Fibroblast of skin of left quadriceps (primary cell): ENCODE results near the gene PDE4A.

Source experiments
- DNase-seq, 2 experiments: peaks; one replicate each; pipeline ENCODE4 v3.0.0-alpha.2; 2013; ENCODE audit warnings: low read depth in 2 of 2

PDE4A gene

DNA sequence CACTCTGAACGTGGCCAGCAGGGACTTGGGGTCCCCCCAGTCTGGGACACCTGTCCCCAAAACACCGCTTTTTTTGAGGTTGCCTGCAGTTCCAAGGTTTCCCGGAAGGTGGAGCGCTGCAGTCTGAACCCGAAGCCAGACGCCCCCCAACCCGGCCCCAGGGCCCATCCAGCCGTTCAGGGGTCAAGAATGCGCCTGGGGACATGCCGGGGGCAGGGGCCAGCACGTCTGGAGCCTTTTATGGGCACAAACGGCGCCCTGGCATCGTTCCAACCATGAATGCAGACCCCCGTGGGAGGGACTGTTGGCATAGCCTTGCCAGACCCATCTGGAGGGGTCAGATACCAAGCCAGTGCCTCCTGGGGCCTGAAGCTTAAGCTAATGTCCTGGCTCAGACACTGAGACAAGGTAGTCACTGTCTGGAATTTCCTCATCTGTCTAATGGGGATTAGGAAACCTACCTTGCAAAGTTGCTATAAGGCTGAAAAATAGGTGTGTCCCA is 90.0 kb downstream of the PDE4A start:
- no peak for DNase-seq

DNA sequence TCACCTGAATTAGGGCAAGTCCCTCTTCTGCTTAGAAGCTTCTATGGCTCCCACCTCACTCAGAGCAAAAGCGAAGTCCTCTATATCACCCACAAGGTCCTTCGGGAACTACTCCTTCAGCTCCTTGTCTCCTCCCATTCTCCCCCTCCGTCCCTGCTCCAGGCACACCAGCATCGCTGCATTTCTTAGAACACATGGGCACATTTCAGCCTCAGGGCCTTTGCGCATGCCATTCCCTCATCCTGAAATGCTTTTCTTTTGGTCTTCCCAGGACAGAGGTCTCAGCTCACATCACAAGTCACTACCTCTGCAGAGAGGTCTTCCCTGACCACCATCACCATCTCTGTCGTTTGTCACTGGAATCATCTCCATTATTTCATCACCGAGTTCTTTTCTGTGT is 92.9 kb downstream of the PDE4A start:
- DNase-seq: no peak

DNA sequence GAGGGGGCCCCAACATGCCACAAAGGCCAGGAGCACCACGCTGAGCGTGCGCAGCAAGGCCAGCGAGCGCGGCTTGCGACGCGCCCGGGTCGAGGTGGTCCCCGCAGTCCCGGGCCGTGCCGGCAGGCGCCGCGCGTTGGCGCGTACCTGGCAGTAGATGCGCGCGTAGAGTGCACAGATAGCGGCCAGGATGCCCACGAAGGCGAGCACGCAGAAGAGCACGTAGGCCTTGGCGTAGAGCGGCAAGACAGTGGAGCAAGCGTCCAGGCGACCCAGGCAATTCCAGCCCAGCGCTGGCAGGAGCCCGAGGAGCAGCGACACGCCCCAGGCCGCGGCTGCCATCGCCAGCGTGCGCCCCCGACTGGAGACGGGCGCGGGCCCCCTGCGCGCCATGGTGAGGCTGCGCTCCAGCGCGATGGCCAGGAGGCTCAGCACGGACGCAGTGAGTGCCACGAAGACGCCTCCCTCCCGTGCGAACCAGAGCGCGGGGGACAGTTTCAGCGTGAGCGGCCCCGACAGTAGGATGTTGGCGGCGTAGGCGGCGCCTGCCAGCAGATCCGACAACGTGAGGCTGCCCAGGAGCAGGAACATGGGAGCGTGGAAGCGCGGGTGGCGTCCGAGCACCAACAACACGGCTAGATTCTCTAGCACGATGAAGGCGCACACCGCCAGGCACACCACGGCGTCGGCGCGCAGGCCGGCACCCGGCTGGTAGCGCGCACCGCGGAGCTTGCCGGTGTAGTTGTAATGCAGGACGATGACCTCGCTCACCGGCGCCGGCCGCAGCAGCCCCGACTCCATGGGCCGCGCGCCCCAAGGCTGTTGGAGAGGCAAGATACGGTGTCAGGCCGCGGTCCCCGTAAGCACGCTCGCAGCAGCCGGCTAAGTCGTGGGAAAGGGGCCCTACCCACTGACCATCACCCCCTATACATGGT is 94.1 kb downstream of the PDE4A start:
- DNase-seq: no peak

DNA sequence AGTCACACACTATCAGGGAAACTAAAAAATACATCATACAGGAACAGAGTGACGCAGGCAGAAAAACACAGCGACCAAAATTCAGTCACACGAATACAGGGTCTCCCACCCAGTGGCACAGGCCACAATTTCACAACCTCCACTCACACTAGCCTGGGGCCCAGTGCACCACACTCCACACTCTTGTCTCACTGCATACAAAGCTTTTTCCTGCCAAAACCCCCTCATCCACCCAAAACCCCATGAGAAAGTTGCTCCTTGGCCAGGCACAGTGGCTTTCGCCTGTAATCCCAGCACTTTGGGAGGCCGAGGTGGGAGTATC is 95.7 kb downstream of the PDE4A start:
- no peak for DNase-seq

DNA sequence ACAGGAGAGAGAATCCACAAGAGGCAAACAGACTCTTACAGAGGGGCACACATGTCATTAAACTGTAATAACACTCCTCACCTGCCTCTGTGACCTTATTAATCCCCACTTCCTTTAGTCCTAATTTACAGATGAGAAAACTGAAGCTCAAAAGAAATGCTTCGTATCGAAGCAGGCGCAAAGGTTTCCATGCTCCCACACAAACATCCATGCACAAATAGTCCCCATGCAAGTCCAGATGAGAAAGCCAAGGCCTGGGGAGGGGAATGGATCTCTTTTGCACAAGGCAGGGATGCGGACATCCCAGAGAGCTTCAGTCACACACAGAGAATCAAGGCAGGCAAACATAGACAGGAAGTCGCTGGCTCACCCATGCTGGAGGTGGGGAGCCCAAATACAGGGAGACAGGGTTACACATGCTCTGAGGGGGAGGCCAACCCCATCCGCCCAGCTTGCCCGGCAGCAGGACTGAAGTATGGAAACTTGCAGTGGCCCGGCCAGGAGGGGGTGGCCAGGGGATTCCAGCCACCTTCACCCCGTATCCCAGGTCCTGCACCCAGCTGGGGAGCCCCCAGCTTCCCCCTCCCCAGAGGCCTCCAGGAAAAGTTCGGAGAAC is 96.4 kb downstream of the PDE4A start:
- no peak for DNase-seq

DNA sequence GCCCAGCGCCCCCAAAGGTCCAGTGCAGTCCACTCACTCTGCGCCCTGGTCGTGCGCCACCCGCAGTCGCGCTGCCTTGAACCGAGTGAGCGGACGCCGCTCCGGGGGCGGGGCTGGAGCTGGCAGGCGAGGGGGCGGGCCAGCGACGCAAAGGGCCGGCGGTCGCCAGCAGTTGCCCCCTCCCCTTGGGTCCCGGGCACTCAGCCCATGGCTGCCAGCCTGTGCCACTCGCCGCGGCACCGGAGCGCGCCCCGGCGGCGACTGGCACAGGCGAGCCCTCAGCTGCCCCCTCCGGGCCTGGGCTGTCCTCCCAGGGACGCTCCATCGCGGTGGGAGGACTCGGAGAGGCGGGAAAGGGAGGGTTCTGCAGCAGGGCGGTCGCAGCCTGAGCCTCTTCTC is 97.0 kb downstream of the PDE4A start, which contains the start of gene S1PR5:
TSS of gene S1PR5 (minus strand) at position 87 of the 399 bp plus-strand sequence. CDS start 2,436 bp downstream, outside the sequence.
- DNase-seq: no peak

DNA sequence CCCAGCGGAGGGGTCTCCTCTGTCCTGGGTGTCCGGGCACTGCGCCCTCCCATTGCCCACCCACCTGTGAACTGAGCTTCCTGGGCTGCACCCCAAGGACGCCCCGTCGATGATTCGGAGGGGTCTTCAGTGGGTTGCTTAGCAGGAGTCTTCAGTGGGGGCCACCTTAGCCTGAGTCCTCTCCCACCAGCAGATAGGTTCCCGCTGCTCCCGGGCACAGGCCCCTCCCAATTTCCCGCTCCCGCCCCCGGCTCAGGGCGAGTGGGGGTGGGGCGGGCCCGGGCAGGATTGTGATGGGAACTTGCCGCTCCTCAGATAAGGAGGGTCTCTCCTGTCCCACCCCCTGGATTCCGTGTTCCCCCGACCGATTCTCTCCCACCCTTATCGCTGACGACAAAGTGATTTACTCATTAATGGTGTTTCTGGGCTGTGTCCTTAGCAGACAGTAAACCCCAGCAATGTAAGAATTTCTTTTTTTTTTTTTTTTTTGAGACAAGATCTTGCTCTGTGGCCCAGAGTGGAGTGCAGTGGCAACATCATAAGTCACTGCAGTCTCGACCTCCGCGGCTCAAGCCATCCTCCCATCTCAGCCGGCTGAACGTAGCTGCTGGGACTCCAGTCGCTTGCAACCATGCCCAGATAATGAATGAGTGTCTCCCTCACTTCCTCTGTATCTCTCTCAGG is 97.6 kb downstream of the PDE4A start:
- no peak for DNase-seq

DNA sequence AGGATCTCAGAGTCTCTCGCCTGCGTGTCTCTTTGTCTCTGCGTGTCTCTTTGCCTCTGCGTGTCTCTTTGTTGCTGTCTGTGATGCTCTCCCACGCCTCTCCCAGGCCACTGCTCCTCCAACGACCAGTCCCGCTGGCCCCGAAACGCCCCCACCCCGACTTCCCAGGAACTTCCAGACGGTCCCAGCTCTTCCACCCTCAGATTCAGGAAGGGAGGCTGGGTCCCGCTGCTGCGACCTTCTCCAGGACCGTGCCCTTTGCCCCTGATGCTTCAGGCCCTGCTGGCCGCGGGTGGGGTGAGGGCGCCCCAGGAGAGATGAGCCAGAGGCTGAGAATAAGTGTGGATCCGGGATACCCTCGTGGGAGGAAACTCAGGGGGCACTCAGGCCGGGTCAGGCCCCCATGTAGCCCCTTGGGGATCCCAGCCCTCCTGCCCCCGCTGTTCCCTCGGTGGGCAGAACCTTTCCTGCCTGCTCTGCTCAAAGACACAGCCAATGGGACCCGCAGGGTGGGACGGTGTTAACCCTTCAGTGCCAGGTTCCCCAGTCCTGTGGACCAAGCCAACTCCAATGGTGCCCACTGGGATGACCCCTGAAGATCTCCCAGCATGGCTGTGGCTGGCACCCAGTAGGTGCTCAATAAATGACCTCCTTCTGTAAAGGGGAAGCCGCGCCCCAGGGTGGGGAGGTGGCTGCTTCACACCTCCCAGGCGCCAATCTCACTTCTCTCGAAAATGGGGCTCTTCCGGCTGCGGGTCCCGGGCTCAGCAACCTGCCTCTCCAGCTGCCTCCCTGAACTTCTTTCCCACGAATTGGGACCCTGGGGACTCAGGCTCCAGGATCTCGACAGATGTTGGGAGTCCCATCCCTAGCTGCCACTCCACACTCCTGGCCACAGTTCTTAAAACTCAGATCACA is 98.4 kb downstream of the PDE4A start:
- DNase-seq: no peak
